Epithelial cell of proximal tubule (primary cell): Measurements from ENCODE around the gene ZNF568. TPM values are rescaled to one million over a fixed set of nuclear protein-coding genes. Genes with fewer than 3 reads are reported as not detected.

Source experiments
- DNase-seq: peaks from one replicate; pipeline ENCODE4 v3.0.0-alpha.2; 2011; ENCODE audit warnings: low read depth
- H3K4me3 ChIP-seq: 2 replicates; pipeline ENCODE4 v1.5.1; 2011; ENCODE audit warnings: low read depth, mild to moderate bottlenecking, low read length
- total RNA-seq: library from RNA; depleted of rRNA; stranded (reverse); fragments of >200 nt; gene quantifications from 2 replicates; pipeline ENCODE4 v1.2.3, GENCODE V29; 2015
- TF ChIP-seq, protein P1 (sequence below): conservative IDR thresholded peaks from 2 replicates; pipeline ENCODE4 v1.5.1; 2012; ENCODE audit warnings: low read depth, mild to moderate bottlenecking, low read length

Gene ZNF568
- 3.3 and 4.3 TPM in 2 replicates for total RNA-seq

DNA sequence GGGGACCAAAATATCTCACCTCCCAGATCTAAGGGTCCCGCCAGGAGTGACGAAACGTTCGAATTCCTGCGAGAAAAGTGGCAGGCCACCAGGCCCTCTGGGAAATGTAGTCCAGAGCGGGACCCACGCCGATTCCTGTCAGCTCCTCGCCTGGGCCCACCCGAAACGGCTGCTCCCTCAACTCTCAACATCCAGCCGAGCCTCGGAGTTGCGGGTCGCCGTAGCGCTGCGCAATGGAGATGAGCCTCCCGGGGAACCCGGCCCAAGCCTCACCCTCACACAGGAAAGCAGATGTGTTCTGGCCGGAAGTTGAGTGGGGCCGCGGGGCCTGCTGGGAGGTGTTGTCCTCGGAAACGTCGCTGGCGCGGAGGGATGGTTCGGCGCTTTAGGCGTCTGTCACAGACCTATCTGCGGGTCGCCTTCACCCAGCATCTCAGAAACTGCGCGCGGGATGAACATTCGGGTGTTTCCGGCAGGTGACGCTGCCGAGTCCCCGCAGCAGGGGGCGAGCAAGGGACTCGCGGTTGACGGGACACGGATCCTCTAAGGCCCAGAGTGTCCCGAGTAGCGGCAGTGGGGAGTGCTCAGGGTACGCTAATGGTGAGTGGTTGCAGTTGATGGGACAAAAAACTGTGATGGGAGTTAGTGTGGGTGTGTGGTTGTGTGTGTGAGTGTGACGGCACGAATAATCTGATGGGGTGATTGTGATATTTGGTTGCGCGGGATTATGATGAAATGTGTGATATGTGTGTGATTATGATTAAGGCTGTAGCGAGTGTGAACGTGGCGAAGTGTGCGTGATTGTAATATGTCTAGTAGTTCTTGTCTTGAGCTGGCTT is at the start of gene ZNF568, which contains the start of gene ZNF829:
TSS of gene ZNF568 (plus strand) at position 341 of the 839 bp plus-strand sequence. CDS start 6,439 bp downstream, outside the sequence.
TSS of gene ZNF829 (minus strand) at position 300 of the 839 bp plus-strand sequence. CDS start 1,124 bp downstream, outside the sequence.
- TF ChIP-seq, protein P1, sequence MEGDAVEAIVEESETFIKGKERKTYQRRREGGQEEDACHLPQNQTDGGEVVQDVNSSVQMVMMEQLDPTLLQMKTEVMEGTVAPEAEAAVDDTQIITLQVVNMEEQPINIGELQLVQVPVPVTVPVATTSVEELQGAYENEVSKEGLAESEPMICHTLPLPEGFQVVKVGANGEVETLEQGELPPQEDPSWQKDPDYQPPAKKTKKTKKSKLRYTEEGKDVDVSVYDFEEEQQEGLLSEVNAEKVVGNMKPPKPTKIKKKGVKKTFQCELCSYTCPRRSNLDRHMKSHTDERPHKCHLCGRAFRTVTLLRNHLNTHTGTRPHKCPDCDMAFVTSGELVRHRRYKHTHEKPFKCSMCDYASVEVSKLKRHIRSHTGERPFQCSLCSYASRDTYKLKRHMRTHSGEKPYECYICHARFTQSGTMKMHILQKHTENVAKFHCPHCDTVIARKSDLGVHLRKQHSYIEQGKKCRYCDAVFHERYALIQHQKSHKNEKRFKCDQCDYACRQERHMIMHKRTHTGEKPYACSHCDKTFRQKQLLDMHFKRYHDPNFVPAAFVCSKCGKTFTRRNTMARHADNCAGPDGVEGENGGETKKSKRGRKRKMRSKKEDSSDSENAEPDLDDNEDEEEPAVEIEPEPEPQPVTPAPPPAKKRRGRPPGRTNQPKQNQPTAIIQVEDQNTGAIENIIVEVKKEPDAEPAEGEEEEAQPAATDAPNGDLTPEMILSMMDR = peak; percentile 67
- peak; percentile 47 for DNase-seq

DNA sequence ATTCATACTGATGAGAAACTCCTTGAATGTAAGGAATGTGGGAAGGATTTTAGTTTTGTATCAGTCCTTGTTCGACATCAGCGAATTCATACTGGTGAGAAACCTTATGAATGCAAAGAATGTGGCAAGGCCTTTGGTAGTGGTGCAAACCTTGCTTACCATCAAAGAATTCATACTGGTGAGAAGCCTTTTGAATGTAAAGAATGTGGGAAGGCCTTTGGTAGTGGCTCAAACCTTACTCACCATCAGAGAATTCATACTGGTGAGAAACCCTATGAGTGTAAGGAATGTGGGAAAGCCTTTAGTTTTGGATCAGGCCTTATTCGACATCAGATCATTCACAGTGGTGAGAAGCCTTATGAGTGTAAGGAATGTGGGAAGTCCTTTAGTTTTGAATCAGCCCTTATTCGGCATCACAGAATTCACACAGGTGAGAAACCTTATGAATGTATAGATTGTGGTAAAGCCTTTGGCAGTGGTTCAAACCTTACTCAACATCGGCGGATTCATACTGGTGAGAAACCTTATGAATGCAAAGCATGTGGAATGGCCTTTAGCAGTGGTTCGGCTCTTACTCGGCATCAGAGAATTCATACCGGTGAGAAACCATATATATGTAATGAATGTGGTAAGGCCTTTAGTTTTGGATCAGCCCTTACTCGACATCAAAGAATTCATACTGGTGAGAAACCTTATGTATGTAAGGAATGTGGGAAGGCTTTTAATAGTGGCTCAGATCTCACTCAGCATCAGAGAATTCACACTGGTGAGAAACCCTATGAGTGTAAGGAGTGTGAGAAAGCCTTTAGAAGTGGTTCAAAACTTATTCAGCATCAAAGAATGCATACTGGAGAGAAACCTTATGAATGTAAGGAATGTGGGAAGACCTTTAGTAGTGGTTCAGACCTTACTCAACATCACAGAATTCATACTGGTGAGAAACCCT is 38.9 kb upstream of the ZNF568 start:
- no peak overlapping the region for H3K4me3 ChIP-seq
- no peak for DNase-seq
- TF ChIP-seq, protein P1 = no peak

More for the DNA sequence above, at the start of gene ZNF568, which contains the start of gene ZNF829:
- peak within 1 kb of the TSS; percentile 87 for H3K4me3 ChIP-seq

GRCh38 chr19:36891768-36892357 is 24.3 kb upstream of the ZNF568 start:
- TF ChIP-seq, protein P1 = no peak
- H3K4me3 ChIP-seq = no peak overlapping the region
- no peak for DNase-seq

DNA sequence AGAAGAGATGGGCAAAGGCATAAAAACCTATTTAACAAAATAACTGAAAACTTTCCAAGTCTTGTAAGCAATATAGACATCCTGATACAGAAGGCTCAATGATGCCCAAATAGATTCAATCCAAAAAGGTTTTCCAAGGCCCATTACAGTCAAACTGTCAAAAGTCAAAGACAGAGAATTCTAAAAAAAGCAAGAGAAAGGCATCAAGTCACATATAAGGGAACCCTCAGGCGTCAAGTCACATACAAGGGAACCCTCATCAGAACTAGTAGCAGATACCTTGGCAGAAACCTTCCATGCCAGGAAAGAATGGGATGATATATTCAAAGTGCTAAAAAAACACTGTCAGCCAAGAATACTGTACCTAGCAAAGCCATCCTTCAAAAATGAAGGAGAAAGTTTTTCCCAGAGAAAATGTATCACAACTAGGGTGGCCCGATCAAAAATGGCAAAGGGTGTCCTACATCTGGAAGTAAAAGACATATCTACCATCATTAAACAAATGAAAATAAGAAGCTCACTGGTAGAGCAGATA is 21.2 kb upstream of the ZNF568 start:
- TF ChIP-seq, protein P1 = no peak

GRCh38 chr19:36898422-36898821 is 17.7 kb upstream of the ZNF568 start:
- TF ChIP-seq, protein P1 = no peak
- H3K4me3 ChIP-seq = no peak overlapping the region
- no peak for DNase-seq

More for the DNA sequence above, 21.2 kb upstream of the ZNF568 start:
- H3K4me3 ChIP-seq = no peak overlapping the region
- DNase-seq = no peak

DNA sequence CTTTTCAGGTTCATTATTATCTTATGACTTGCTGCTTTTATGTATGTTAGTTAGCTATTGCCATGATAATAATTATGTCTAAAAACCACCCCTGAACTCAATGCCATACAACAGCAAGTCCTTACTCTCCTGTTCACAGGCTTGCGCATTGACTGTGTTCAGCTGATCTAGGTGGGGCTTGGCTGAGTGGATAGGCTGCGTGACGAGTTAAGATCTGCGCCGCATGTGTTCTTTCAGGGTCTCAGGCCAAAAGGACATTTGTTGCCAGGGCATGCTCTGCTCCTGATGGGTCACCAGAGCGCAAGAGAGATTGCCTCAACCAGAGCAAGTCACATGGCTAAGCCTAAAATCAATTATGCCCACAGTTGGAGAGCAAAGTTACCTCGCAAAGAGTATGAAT is 859 bp downstream of the ZNF568 start:
- H3K4me3 ChIP-seq = peak overlapping the region; percentile 87
- peak; percentile 10 for DNase-seq
- TF ChIP-seq, protein P1 = no peak
